Esophagus muscularis mucosa (tissue), 4 donors: ENCODE measurements around the gene TAGLN3. TPM values are rescaled to one million over a fixed set of nuclear protein-coding genes. Genes with fewer than 3 reads are reported as not detected.

Experiments
- DNase-seq: peaks from one replicate; pipeline ENCODE4 v3.0.0-alpha.2; 2017; ENCODE audit errors: extremely low spot score
- H3K27ac ChIP-seq, 4 donors: fragments of 200-600 bp; sonication (generic); replicated peaks in 1 of 4; 1 replicate in 3 of 4; 2 replicates in 1 of 4; pipeline ENCODE4 v1.5.1; 2016 to 2019; ENCODE audit warnings: mild to moderate bottlenecking in 1 of 4
- H3K27me3 ChIP-seq, 4 donors: fragments of 200-600 bp; sonication (generic); one replicate each; pipeline versions ENCODE4 v1.5.1 to v1.6.0; 2016 to 2019
- H3K36me3 ChIP-seq, 4 donors: fragments of 200-600 bp; sonication (generic); one replicate each; pipeline ENCODE4 v1.5.1; 2016 to 2019
- H3K4me1 ChIP-seq, 4 donors: fragments of 200-600 bp; sonication (generic); one replicate each; pipeline ENCODE4 v1.5.1; 2016 to 2019
- H3K4me3 ChIP-seq, 4 donors: fragments of 200-600 bp; sonication (generic); 1 replicate in 2 of 4; 2 replicates in 2 of 4; pipeline ENCODE4 v1.5.1; 2016 to 2019; ENCODE audit warnings: mild to moderate bottlenecking in 4 of 4, moderate library complexity in 1 of 4
- H3K9me3 ChIP-seq, 4 donors: fragments of 200-600 bp; sonication (generic); 1 replicate in 3 of 4; 2 replicates in 1 of 4; pipeline ENCODE4 v1.5.1; 2016 to 2019
- EP300 ChIP-seq: sonication (generic); formaldehyde crosslinking; IDR thresholded peaks from one replicate; pipeline ENCODE4 v1.6.1; 2017; ENCODE audit warnings: antibody characterized with exemption
- POLR2A ChIP-seq: fragments of 450-650 bp; IDR thresholded peaks from one replicate; pipeline ENCODE4 v1.6.1; 2017; ENCODE audit warnings: antibody characterized with exemption, moderate library complexity, mild to moderate bottlenecking, low read depth
- POLR2AphosphoS5 ChIP-seq, 2 donors: sonication (generic); formaldehyde crosslinking; IDR thresholded peaks; one replicate each; pipeline ENCODE4 v1.6.1; 2017; ENCODE audit warnings: antibody characterized with exemption in 2 of 2
- WGBS: methylation state at CpG from one replicate; pipeline ENCODE4 v1.1.5; 2018; 5-methylcytosine and 5-hydroxymethylcytosine counted together
- intact Hi-C: fragments of 100-400 bp; cut with DNase I; formaldehyde crosslinking; loops from one replicate; pipeline ENCODE4 v1.15.1; 2023
- total RNA-seq, 4 donors: library from RNA; depleted of rRNA; stranded (reverse); fragments of >200 nt; gene quantifications; one replicate each; pipeline versions ENCODE4 v1.1.0 to v1.2.1, GENCODE V29; 2016
- TF ChIP-seq, protein P1 (sequence below), 3 experiments: fragments of 200-600 bp in 2 of 3; fragments of 450-650 bp in 1 of 3; sonication (generic) in 2 of 3; IDR thresholded peaks; one replicate each; pipeline ENCODE4 v1.5.1; 2017 to 2019; ENCODE audit warnings: antibody characterized with exemption in 3 of 3, mild to moderate bottlenecking in 2 of 3, moderate library complexity in 1 of 3

TAGLN3 gene
- total RNA-seq, 4 donors from 2014 or later, result 0.83 to 4.0 (median 1.3) TPM

- H3K4me3 ChIP-seq, result no peak overlapping the region
- TF ChIP-seq POLR2AphosphoS5 (IDR thresholded peaks at IDR 0.05) (no peak), POLR2A (no peak), EP300 (no peak)
- TF ChIP-seq, protein P1, sequence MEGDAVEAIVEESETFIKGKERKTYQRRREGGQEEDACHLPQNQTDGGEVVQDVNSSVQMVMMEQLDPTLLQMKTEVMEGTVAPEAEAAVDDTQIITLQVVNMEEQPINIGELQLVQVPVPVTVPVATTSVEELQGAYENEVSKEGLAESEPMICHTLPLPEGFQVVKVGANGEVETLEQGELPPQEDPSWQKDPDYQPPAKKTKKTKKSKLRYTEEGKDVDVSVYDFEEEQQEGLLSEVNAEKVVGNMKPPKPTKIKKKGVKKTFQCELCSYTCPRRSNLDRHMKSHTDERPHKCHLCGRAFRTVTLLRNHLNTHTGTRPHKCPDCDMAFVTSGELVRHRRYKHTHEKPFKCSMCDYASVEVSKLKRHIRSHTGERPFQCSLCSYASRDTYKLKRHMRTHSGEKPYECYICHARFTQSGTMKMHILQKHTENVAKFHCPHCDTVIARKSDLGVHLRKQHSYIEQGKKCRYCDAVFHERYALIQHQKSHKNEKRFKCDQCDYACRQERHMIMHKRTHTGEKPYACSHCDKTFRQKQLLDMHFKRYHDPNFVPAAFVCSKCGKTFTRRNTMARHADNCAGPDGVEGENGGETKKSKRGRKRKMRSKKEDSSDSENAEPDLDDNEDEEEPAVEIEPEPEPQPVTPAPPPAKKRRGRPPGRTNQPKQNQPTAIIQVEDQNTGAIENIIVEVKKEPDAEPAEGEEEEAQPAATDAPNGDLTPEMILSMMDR (IDR thresholded peaks at IDR 0.05), result no peak
- intact Hi-C loops, result no loop called here
- 97% methylated on average over 4 of the region's 4 CpGs for WGBS
- H3K4me1 ChIP-seq, result peaks cover 0 to under 1% (median under 1%) of the 10 kb centered on the region in 4 donors
- H3K36me3 ChIP-seq, result no peaks in the 10 kb centered on the region
- no peaks in the 10 kb centered on the region for H3K9me3 ChIP-seq
- no peaks in the 10 kb centered on the region for H3K27me3 ChIP-seq
- peak; percentile 8 for DNase-seq
- no peak overlapping the region for H3K27ac ChIP-seq
Measured at GRCh38 chr3:112018712-112019111, 20.0 kb downstream of the TAGLN3 start.

DNA sequence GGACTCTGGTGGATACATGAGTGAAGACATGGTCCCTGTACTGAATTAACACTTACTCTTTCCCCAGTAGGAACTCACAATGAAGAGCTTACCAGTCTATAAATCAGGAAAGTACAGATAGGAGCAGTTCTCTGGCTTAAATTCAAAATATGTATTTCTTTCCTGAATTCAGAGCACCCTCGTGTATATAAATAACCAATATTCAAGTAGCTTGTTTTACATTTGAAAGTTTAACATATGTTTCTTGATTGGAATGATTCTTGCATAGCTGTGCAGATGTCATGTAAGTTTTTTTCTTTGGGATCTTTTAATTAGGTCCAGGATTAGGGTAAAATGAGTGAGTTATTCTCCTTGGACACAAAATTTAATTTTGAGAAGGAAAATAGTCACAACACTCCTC is 21.0 kb downstream of the TAGLN3 start:
- Histone ChIP-seq H3K9me3 (no peaks in the 10 kb centered on the region), H3K27ac (no peak overlapping the region), H3K4me1 (no peaks in the 10 kb centered on the region), H3K36me3 (no peaks in the 10 kb centered on the region), H3K27me3 (no peaks in the 10 kb centered on the region), H3K4me3 (no peak overlapping the region)
- intact Hi-C loops, result no loop called here
- 74% methylated on average over 1 of the region's 1 CpG for WGBS
- DNase-seq, result no peak
- TF ChIP-seq POLR2A (no peak), POLR2AphosphoS5 (IDR thresholded peaks at IDR 0.05) (no peak), EP300 (no peak)
- TF ChIP-seq, protein P1 (IDR thresholded peaks at IDR 0.05), result no peak

DNA sequence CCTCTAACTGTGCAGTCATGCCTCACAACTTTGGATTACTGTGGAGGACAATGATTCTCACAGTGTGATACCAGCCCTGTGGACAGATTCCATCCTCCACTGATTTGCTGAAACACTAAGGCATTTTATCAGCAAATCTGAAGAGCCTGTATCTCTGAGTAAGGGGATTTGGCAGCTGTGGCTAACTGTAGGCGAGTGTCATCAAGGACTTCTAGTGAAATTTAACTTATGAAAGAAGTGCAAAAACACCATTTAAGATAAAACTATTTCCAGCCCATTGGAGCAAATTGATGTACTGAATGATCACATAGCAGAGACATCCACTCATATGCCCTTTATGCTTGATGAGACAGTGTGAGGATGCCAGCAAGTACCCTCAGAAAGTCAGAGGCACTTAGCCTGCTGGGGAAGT is 22.0 kb downstream of the TAGLN3 start:
- no peak for DNase-seq
- intact Hi-C loops, result no loop called here
- Histone ChIP-seq H3K4me3 (no peak overlapping the region), H3K4me1 (no peaks in the 10 kb centered on the region), H3K36me3 (no peaks in the 10 kb centered on the region), H3K27me3 (no peaks in the 10 kb centered on the region), H3K9me3 (no peaks in the 10 kb centered on the region), H3K27ac (no peak overlapping the region)
- TF ChIP-seq, protein P1 (IDR thresholded peaks at IDR 0.05), result no peak
- no peak for TF ChIP-seq POLR2A
- TF ChIP-seq POLR2AphosphoS5 (IDR thresholded peaks at IDR 0.05), result no peak
- no peak for TF ChIP-seq EP300
- 72% methylated on average over 1 of the region's 1 CpG for WGBS

DNA sequence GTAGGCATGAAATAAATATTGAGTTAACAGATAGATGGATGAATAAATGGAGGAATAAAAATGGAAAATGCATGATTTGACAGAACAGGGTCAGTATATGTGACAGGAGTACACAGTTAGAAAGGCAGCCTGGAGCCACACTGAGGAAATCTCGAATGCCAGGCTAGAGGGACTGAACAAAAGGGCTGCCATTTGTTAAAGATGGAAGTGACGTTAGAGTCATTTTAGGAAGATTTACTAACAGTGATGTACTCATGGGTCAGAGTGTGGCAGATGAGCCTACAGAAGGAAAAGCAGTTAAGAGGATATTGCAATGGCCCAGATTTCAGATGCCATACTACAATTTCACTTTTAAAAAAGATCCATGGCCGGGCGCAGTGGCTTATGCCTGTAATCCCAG is 28.4 kb downstream of the TAGLN3 start:
- intact Hi-C loops, result no loop called here
- H3K36me3 ChIP-seq, result no peaks in the 10 kb centered on the region
- no peaks in the 10 kb centered on the region for H3K27me3 ChIP-seq
- DNase-seq, result peak; percentile 37
- H3K9me3 ChIP-seq, result no peaks in the 10 kb centered on the region
- WGBS, result 97% methylated on average over 4 of the region's 4 CpGs
- H3K4me1 ChIP-seq, result no peaks in the 10 kb centered on the region
- no peak overlapping the region for H3K27ac ChIP-seq
- TF ChIP-seq, protein P1 (IDR thresholded peaks at IDR 0.05), result no peak
- no peak for TF ChIP-seq POLR2A
- TF ChIP-seq EP300, result no peak
- no peak for TF ChIP-seq POLR2AphosphoS5 (IDR thresholded peaks at IDR 0.05)
- no peak overlapping the region for H3K4me3 ChIP-seq

- H3K36me3 ChIP-seq, result no peaks in the 10 kb centered on the region
- H3K4me3 ChIP-seq, result no peak overlapping the region
- TF ChIP-seq POLR2A (no peak), EP300 (no peak), POLR2AphosphoS5 (IDR thresholded peaks at IDR 0.05) (no peak)
- TF ChIP-seq, protein P1 (IDR thresholded peaks at IDR 0.05), result no peak
- no peak overlapping the region for H3K27ac ChIP-seq
- 76% methylated on average over 4 of the region's 4 CpGs for WGBS
- no peaks in the 10 kb centered on the region for H3K4me1 ChIP-seq
- no peaks in the 10 kb centered on the region for H3K9me3 ChIP-seq
- H3K27me3 ChIP-seq, result no peaks in the 10 kb centered on the region
- intact Hi-C loops, result no loop called here
- peak; percentile 53 for DNase-seq
Measured at GRCh38 chr3:112027826-112028225, 29.1 kb downstream of the TAGLN3 start.
